Heart left ventricle (tissue), 16 donors: ENCODE results near the gene SLC25A21. TPM values are rescaled to one million over a fixed set of nuclear protein-coding genes. Genes with fewer than 3 reads are reported as not detected.

Experiments used
- ATAC-seq, 4 donors: fragments of 200-7000 bp; cut with Tn5 transposase; one replicate each; pipeline ENCODE4 v1.9.1; 2020 to 2022; ENCODE audit warnings: moderate library complexity in 4 of 4, mild to moderate bottlenecking in 3 of 4, moderate number of reproducible peaks in 1 of 4
- DNase-seq, 5 donors: peaks; one replicate each; pipeline ENCODE4 v3.0.0-alpha.2; 2020
- H3K27ac ChIP-seq, 12 donors: fragments of 200-600 bp; sonication (generic) in 4 of 12; one replicate each; pipeline versions ENCODE4 v1.5.0 to v1.8.0; 2016 to 2022; ENCODE audit warnings: mild to moderate bottlenecking in 2 of 12
- H3K27me3 ChIP-seq, 9 donors: fragments of 200-600 bp; sonication (generic) in 2 of 9; one replicate each; pipeline versions ENCODE4 v1.5.1 to v1.8.0; 2016 to 2022; ENCODE audit warnings: mild to moderate bottlenecking in 3 of 9
- H3K36me3 ChIP-seq, 9 donors: fragments of 200-600 bp; sonication (generic) in 2 of 9; one replicate each; pipeline versions ENCODE4 v1.5.0 to v1.8.0; 2018 to 2022; ENCODE audit warnings: mild to moderate bottlenecking in 2 of 9
- H3K4me1 ChIP-seq, 12 donors: fragments of 200-600 bp; sonication (generic) in 4 of 12; one replicate each; pipeline versions ENCODE4 v1.5.0 to v1.8.0; 2016 to 2022; ENCODE audit warnings: mild to moderate bottlenecking in 3 of 12
- H3K4me3 ChIP-seq, 12 donors: fragments of 200-600 bp; sonication (generic) in 4 of 12; one replicate each; pipeline versions ENCODE4 v1.5.0 to v1.8.0; 2017 to 2022; ENCODE audit warnings: mild to moderate bottlenecking in 9 of 12, moderate library complexity in 4 of 12
- H3K9me3 ChIP-seq, 12 donors: fragments of 200-600 bp; sonication (generic) in 4 of 12; one replicate each; pipeline versions ENCODE4 v1.5.0 to v1.8.0; 2016 to 2022; ENCODE audit warnings: mild to moderate bottlenecking in 1 of 12
- CTCF ChIP-seq, 12 donors: fragments of 200-600 bp; sonication (generic) in 4 of 12; IDR thresholded peaks; one replicate each; pipeline versions ENCODE4 v1.5.0 to v1.8.0; 2018 to 2022; ENCODE audit warnings: antibody characterized with exemption in 12 of 12, mild to moderate bottlenecking in 5 of 12
- POLR2A ChIP-seq, 2 donors: fragments of 450-650 bp; IDR thresholded peaks; one replicate each; pipeline ENCODE4 v1.6.1; 2017; ENCODE audit warnings: antibody characterized with exemption in 2 of 2, mild to moderate bottlenecking in 2 of 2, moderate library complexity in 2 of 2
- WGBS, 4 donors: extraction: QIAGEN DNeasy Blood & Tissue Kit in 2 of 4; methylation state at CpG; one replicate each; pipeline versions ENCODE4 v1.1.5 to v1.1.7; 2013 to 2018; 5-methylcytosine and 5-hydroxymethylcytosine counted together
- intact Hi-C, 10 donors: fragments of 100-400 bp; cut with DNase I; formaldehyde crosslinking; loops; one replicate each; pipeline versions ENCODE4 v1.11.1 to v1.14.2; 2022
- polyA plus RNA-seq, 2 donors: library from polyadenylated mRNA; stranded (reverse); fragments of 200-250 nt; gene quantifications; one replicate each; pipeline ENCODE4 v1.2.3, GENCODE V29; 2013
- total RNA-seq, 9 donors: library from RNA; depleted of rRNA in 2 of 9; stranded (reverse); fragments of >200 nt in 2 of 9; fragmentation: NEBNext Ultra II Directional in 3 of 9; extraction: Animal tissue kit (Norgen Biotek cat#: 25700) in 3 of 9; gene quantifications; one replicate each; pipeline versions ENCODE4 v1.1.0 to v1.2.4, GENCODE V29; 2016 to 2023
- donor health status: ischemic (EF 13 %, LVEDD 7.1; RV severe dilation, severe dysfunction).
- donor health status: healthy with polysubstance abuse.
- donor health status: DM: no; HTN: yes; CAD: no.
- donor health status: DM: no; HTN: no; CAD: no.
- donor health status: ischemic (EF 25% LVEDD 6.9; RV normal size, moderate dysfunction).
- donor health status: ischemic (EF 25% LVEDD 5.7; RV mildly dilated, moderate dysfunction).
- donor health status: healthy.
- donor health status: DM: yes; HTN: yes; CAD: no.
- donor health status: ischemic (EF 35%, LVEDD 5.7; RV mildly dilated, moderate dysfunction).
- donor health status: nonischemic (EF 11% LVEDD 7.7; RV severe dilation, severe dysfunction).
- donor health status: DM: yes; HTN: yes; CAD: no.
- donor health status: PGD.
- donor health status: ischemic (EF 29% LVEDD 5.4; RV normal size, mild dysfunction).
- donor health status: nonischemic (EF 23%, LVEDD 6.1; RV moderate dilation, normal function).

SLC25A21 gene
- total and polyA plus RNA-seq, 11 donors, result 0.12 to 1.6 (median 0.24) TPM; not detected in 1

DNA sequence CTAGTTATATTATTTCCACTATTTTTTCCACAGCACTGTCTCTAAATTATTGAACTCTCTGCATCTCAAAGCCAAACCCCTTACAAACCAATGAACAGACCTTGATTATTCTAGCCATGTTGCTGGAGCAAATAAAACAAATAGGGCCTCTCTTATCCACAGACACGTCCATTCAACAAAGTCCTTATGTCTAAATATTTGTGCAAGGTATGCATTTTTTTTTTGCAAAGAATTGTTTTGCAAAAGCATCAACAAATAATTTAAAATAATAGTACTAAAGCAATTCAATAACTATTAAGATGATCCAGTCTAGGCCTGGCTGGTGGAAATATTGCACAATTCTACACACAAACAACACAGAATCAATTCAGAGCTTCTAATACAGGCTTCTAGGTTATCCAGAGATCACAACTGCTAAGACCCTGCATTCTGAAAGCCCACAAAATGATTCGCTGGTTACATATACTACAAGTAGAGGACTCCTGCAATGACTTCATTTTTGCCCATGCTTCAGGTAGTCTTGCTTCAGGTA lies 221.0 kb downstream of the SLC25A21 start:
- H3K9me3 ChIP-seq, result no peaks in the 10 kb centered on the region
- ATAC-seq (no peak), DNase-seq (no peak)
- H3K36me3 ChIP-seq, result no peaks in the 10 kb centered on the region
- 75 to 90% (median 82%) methylated on average over 2 of the region's 2 CpGs for WGBS, 4 donors
- no peaks in the 10 kb centered on the region for H3K4me1 ChIP-seq
- H3K4me3 ChIP-seq, result no peak overlapping the region
- H3K27me3 ChIP-seq, result peaks cover 0 to 7% (median 0%) of the 10 kb centered on the region in 9 donors
- H3K27ac ChIP-seq, result no peak overlapping the region
- TF ChIP-seq POLR2A (IDR thresholded peaks at IDR 0.05) (no peak), CTCF (IDR thresholded peaks at IDR 0.05) (no peak)
- intact Hi-C loops, result loop anchor here in 1 of 10 donors (10.0 kb wide), 1 partner anchor 203 kb away; no protein-coding TSS in a partner anchor

DNA sequence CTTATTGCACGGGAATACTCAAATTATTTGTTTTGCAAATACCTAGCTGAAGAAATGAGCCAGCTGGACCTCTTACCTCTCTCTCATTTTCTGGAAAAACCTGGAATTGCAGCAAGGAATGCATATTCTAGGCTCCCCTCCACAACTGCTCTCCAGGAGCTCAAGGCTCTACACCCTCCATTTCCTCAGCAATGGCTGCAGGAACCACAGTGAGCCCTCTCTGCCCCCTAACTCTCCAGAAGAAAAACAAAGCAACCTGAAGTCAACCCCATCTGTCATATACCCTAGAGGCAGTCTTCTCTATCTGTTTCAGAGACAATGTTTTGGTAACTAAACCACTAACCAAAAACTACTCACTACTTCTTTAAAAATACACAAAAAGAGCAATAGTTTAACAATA lies 221.6 kb downstream of the SLC25A21 start:
- 78 to 89% (median 84%) methylated on average over 1 of the region's 1 CpG for WGBS, 4 donors
- no peak for DNase-seq
- H3K27me3 ChIP-seq, result peaks cover 0 to 7% (median 0%) of the 10 kb centered on the region in 9 donors
- ATAC-seq, result no peak
- H3K9me3 ChIP-seq, result no peaks in the 10 kb centered on the region
- H3K36me3 ChIP-seq, result no peaks in the 10 kb centered on the region
- no peaks in the 10 kb centered on the region for H3K4me1 ChIP-seq
- no peak overlapping the region for H3K27ac ChIP-seq
- no peak overlapping the region for H3K4me3 ChIP-seq
- TF ChIP-seq POLR2A (IDR thresholded peaks at IDR 0.05), result no peak
- intact Hi-C loops, result loop anchor here in 1 of 10 donors (10.0 kb wide), 1 partner anchor 204 kb away; no protein-coding TSS in a partner anchor

GRCh38 chr14:36949371-36949770 lies 223.0 kb downstream of the SLC25A21 start:
- H3K36me3 ChIP-seq, result no peaks in the 10 kb centered on the region
- H3K4me3 ChIP-seq, result no peak overlapping the region
- intact Hi-C loops, result loop anchor here in 4 of 10 donors (10.0 kb wide), 4 partner anchors 195 to 395 kb away; no protein-coding TSS in a partner anchor
- no peak for TF ChIP-seq CTCF (IDR thresholded peaks at IDR 0.05)
- no peak for TF ChIP-seq POLR2A (IDR thresholded peaks at IDR 0.05)
- H3K27ac ChIP-seq, result no peak overlapping the region
- DNase-seq (no peak), ATAC-seq (no peak)
- no peaks in the 10 kb centered on the region for H3K9me3 ChIP-seq
- peaks cover 0 to 14% (median 0%) of the 10 kb centered on the region in 9 donors for H3K27me3 ChIP-seq
- no peaks in the 10 kb centered on the region for H3K4me1 ChIP-seq
- 58 to 74% (median 72%) methylated on average over 2 of the region's 2 CpGs for WGBS, 4 donors

- intact Hi-C loops, result loop anchor here in 4 of 10 donors (10.0 kb wide), 4 partner anchors 196 to 394 kb away; no protein-coding TSS in a partner anchor
- WGBS, 4 donors, result 88 to 93% (median 91%) methylated on average over 5 of the region's 5 CpGs
- H3K9me3 ChIP-seq, result no peaks in the 10 kb centered on the region
- peaks cover 0 to 14% (median 0%) of the 10 kb centered on the region in 9 donors for H3K27me3 ChIP-seq
- H3K36me3 ChIP-seq, result no peaks in the 10 kb centered on the region
- no peak for ATAC-seq
- TF ChIP-seq CTCF (IDR thresholded peaks at IDR 0.05), result no peak
- TF ChIP-seq POLR2A (IDR thresholded peaks at IDR 0.05), result no peak
- H3K4me3 ChIP-seq, result no peak overlapping the region
- no peaks in the 10 kb centered on the region for H3K4me1 ChIP-seq
- DNase-seq, result no peak
- no peak overlapping the region for H3K27ac ChIP-seq
Observed at GRCh38 chr14:36948157-36948859, 224.1 kb downstream of the SLC25A21 start.
